Testis (tissue), 2 donors: ENCODE results near the gene ATG7.

Experiments used
- CTCF ChIP-seq, 3 experiments: fragments of 450-650 bp in 2 of 3; fragments of 200-600 bp in 1 of 3; sonication (generic) in 1 of 3; IDR thresholded peaks; one replicate each; pipeline ENCODE4 v1.5.1; 2016 to 2019; ENCODE audit warnings: antibody characterized with exemption in 3 of 3, mild to moderate bottlenecking in 2 of 3, moderate library complexity in 1 of 3
- POLR2A ChIP-seq: fragments of 450-650 bp; IDR thresholded peaks from one replicate; pipeline ENCODE4 v1.6.1; 2017; ENCODE audit warnings: antibody characterized with exemption, mild to moderate bottlenecking, moderate library complexity

- TF ChIP-seq POLR2A: no peak
- TF ChIP-seq CTCF (IDR thresholded peaks at IDR 0.05): no peak
Measured at GRCh38 chr3:11606865-11607440, 334.8 kb downstream of the ATG7 start.
